Endothelial cell of hepatic sinusoid (primary cell): ENCODE data around the gene XBP1.
"Not testable (repeated sequence)": the region's sequence is repeated elsewhere in the genome, so short reads cannot be mapped to it uniquely, and the experiment has no call there.

Experiments used
- in situ Hi-C: cut with HindIII; loops from 2 replicates; pipeline ENCODE4 v1.10.0; 2017; ENCODE audit warnings: low sequenced_read_pairs

Gene XBP1

DNA sequence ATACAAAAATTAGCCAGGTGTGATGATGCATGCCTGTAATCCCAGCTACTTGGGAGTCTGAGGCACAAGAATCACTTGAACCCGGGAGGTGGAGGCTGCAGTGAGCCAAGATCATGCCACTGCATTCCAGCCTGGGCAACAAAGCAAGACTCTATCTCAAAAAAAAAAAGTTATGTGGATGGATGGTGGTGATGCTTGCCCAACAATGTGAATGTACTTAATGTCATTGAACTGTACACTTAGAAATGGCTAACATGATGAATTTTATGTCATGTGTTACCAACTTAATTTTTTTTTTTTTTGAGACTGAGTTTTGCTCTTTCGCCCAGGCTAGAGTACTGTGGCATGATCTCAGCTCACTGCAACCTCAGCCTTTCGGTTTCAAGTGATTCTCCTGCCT lies 45.9 kb downstream of the XBP1 start:
- in situ Hi-C loops, result not testable (repeated sequence)

DNA sequence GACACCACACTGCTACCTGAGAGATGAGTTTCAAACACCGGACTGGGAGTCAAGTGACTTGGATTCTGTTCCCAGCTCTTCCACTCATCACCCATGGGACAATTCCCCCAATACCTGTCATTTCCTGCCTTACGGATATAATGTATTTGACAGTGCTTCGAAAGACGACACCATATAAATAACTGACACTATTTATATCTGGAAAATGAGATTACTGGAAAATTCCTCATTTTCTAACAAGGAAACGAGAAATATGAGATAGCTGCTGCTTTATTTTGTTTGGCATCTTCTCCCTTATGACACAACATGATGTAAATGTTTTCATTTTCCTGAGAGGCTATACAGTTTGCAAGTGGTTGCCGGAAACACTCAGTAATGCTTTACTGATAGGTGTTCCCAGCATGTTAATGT lies 49.9 kb downstream of the XBP1 start:
- in situ Hi-C loops, result no loop called here
